GM12878 (cell line): ENCODE data around the gene APBB1IP. TPM values are rescaled to one million over a fixed set of nuclear protein-coding genes. Genes with fewer than 3 reads are reported as not detected.
"Not testable (repeated sequence)": the region's sequence is repeated elsewhere in the genome, so short reads cannot be mapped to it uniquely, and the experiment has no call there.

Source experiments
- ATAC-seq: fragments of 200-7000 bp; cut with Tn5 transposase; 3 replicates; pipeline ENCODE4 v1.9.1; 2020; ENCODE audit warnings: mild to moderate bottlenecking, moderate library complexity
- BruUV-seq: library from RNA; stranded (reverse); fragments of 400-500 nt; replicated peaks from 2 replicates; lab custom pipeline; 2021; lab: Mats Ljungman, UMichigan
- CTCF ChIA-PET: fragments of 300-600 bp; sonication (Branson Sonifier 250); formaldehyde crosslinking; extraction: SDS; loops from one replicate; lab custom pipeline; 2021; ENCODE audit warnings: inconsistent platforms; lab: Yijun Ruan, JAX
- POLR2A ChIA-PET: fragments of 350-600 bp; formaldehyde crosslinking; extraction: SDS; loops from one replicate; lab custom pipeline; 2021; ENCODE audit warnings: inconsistent platforms; lab: Charles Lee
- RAD21 ChIA-PET: fragments of 300-600 bp; sonication (Branson Sonifier 250); formaldehyde crosslinking; loops from one replicate; lab custom pipeline; 2023; ENCODE audit warnings: antibody characterized with exemption; ENCODE audit not compliant: unreplicated experiment; lab: Charles Lee
- SMC1A ChIA-PET: fragments of 300-600 bp; sonication (Branson Sonifier 250); formaldehyde crosslinking; loops from one replicate; lab custom pipeline; 2023; ENCODE audit not compliant: unreplicated experiment, uncharacterized antibody; lab: Charles Lee
- DNase-seq: peaks from one replicate; pipeline ENCODE4 v3.0.0-alpha.2; 2011; ENCODE audit warnings: low read depth, low spot score
- FAIRE-seq: peaks from 3 replicates; lab custom pipeline; 2011; peaks lifted over from hg19 to GRCh38; lab: Jason Lieb, UNC
- H2AFZ ChIP-seq: 2 replicates; pipeline ENCODE4 v1.6.0; 2011; ENCODE audit warnings: low read depth, low read length, control low read depth; ENCODE audit not compliant: control insufficient read depth
- H3K27ac ChIP-seq: 2 replicates; pipeline ENCODE4 v1.5.1; 2011; ENCODE audit warnings: control low read depth; ENCODE audit not compliant: control insufficient read depth, insufficient read depth
- H3K27me3 ChIP-seq, 2 experiments: replicated peaks in 1 of 2; 2 replicates each; pipeline versions ENCODE4 v1.6.0 to v1.6.1; 2011; ENCODE audit warnings: low read length in 1 of 2; ENCODE audit not compliant: control insufficient read depth in 2 of 2, insufficient read depth in 2 of 2
- H3K36me3 ChIP-seq, 2 experiments: 2 replicates each; pipeline ENCODE4 v1.5.1; 2011; ENCODE audit warnings: low read length in 1 of 2; ENCODE audit not compliant: control insufficient read depth in 2 of 2, insufficient read depth in 2 of 2
- H3K4me1 ChIP-seq: 2 replicates; pipeline ENCODE4 v1.6.1; 2011; ENCODE audit warnings: mild to moderate bottlenecking, low read length, moderate library complexity, mixed read lengths; ENCODE audit not compliant: control insufficient read depth, insufficient read depth
- H3K4me2 ChIP-seq: 2 replicates; pipeline ENCODE4 v1.6.0; 2011; ENCODE audit warnings: control low read depth; ENCODE audit not compliant: control insufficient read depth, insufficient read depth
- H3K4me3 ChIP-seq: fragments of 200-600 bp; sonication (generic); 2 replicates; pipeline ENCODE4 v1.5.1; 2016
- H3K79me2 ChIP-seq: 2 replicates; pipeline ENCODE4 v1.6.0; 2011; ENCODE audit warnings: low read length; ENCODE audit not compliant: control insufficient read depth, insufficient read depth
- H3K9ac ChIP-seq: 2 replicates; pipeline ENCODE4 v1.8.0; 2011; ENCODE audit warnings: low read length, control low read depth, mixed read lengths; ENCODE audit not compliant: control insufficient read depth, insufficient read depth
- H3K9me3 ChIP-seq: replicated peaks from 3 replicates; pipeline ENCODE4 v1.5.1; 2011; ENCODE audit warnings: mild to moderate bottlenecking, low read length; ENCODE audit not compliant: control insufficient read depth, insufficient read depth
- H4K20me1 ChIP-seq: 2 replicates; pipeline ENCODE4 v1.6.0; 2011; ENCODE audit not compliant: control insufficient read depth, insufficient read depth
- BACH1 ChIP-seq: fragments of 450-650 bp; IDR thresholded peaks from 2 replicates; pipeline ENCODE4 v1.6.1; 2017; ENCODE audit warnings: mild to moderate bottlenecking, borderline replicate concordance
- DPF2 ChIP-seq: fragments of 450-650 bp; IDR thresholded peaks from 2 replicates; pipeline ENCODE4 v1.6.1; 2017; ENCODE audit warnings: mild to moderate bottlenecking
- E2F8 ChIP-seq: fragments of 450-650 bp; IDR thresholded peaks from 2 replicates; pipeline ENCODE4 v1.6.1; 2018; ENCODE audit warnings: mild to moderate bottlenecking, low read depth, moderate library complexity; ENCODE audit not compliant: partially characterized antibody
- EGR1 ChIP-seq, 2 experiments: IDR thresholded peaks; 1 replicate in 1 of 2; 2 replicates in 1 of 2; pipeline ENCODE4 v1.6.1; 2011 to 2012; ENCODE audit warnings: low read depth in 2 of 2, low read length in 2 of 2, borderline replicate concordance in 1 of 2, mild to moderate bottlenecking in 1 of 2, moderate library complexity in 1 of 2
- IRF4 ChIP-seq: IDR thresholded peaks from 2 replicates; pipeline ENCODE4 v1.6.1; 2011; ENCODE audit warnings: low read depth, low read length
- JUNB ChIP-seq: IDR thresholded peaks from 2 replicates; pipeline ENCODE4 v1.6.1; 2016; ENCODE audit warnings: antibody characterized with exemption, mild to moderate bottlenecking
- LARP7 ChIP-seq: fragments of 450-650 bp; IDR thresholded peaks from 2 replicates; pipeline ENCODE4 v1.6.1; 2017; ENCODE audit warnings: mild to moderate bottlenecking
- MXI1 ChIP-seq: fragments of 150-350 bp; IDR thresholded peaks from 2 replicates; pipeline ENCODE4 v1.6.1; 2011; ENCODE audit warnings: low read depth, mild to moderate bottlenecking, inconsistent platforms, low read length, improper control_type of control experiment
- PBX3 ChIP-seq: IDR thresholded peaks from 2 replicates; pipeline ENCODE4 v1.6.1; 2011; ENCODE audit warnings: mild to moderate bottlenecking, low read depth, low read length, moderate library complexity; ENCODE audit not compliant: insufficient replicate concordance
- POLR2AphosphoS2 ChIP-seq: IDR thresholded peaks from 2 replicates; pipeline ENCODE4 v1.6.1; 2011; ENCODE audit warnings: low read depth, mild to moderate bottlenecking, low read length, improper control_type of control experiment, moderate library complexity
- SUZ12 ChIP-seq: fragments of 200-600 bp; sonication (generic); IDR thresholded peaks from one replicate; pipeline ENCODE4 v1.6.1; 2018; ENCODE audit warnings: antibody characterized with exemption, mild to moderate bottlenecking; ENCODE audit not compliant: unreplicated experiment
- TCF12 ChIP-seq: IDR thresholded peaks from 2 replicates; pipeline ENCODE4 v1.6.1; 2011; ENCODE audit warnings: low read depth, mild to moderate bottlenecking, low read length
- YBX1 ChIP-seq: fragments of 450-650 bp; IDR thresholded peaks from 2 replicates; pipeline ENCODE4 v1.6.1; 2016; ENCODE audit warnings: antibody characterized with exemption
- WGBS: methylation state at CpG from one replicate; pipeline ENCODE4 v1.1.6; 2016; ENCODE audit warnings: low lambda C conversion rate; ENCODE audit not compliant: insufficient replicate concordance, insufficient coverage; ENCODE audit errors: missing lambda C conversion rate; 5-methylcytosine and 5-hydroxymethylcytosine counted together
- in situ Hi-C: fragments of 300-500 bp; cut with MboI; formaldehyde crosslinking; loops from 9 replicates; pipeline ENCODE4 v1.14.3; 2018; ENCODE audit warnings: mixed read lengths
- intact Hi-C: fragments of 100-400 bp; cut with micrococcal nuclease; formaldehyde crosslinking; loops from one replicate; pipeline ENCODE4 v1.14.2; 2022; ENCODE audit not compliant: unreplicated experiment
- polyA plus RNA-seq, 11 experiments: library from polyadenylated mRNA; depleted of rRNA in 4 of 11; unstranded in 6 of 11; stranded (reverse) in 5 of 11; fragments of >200 nt; fragmentation: Nextera tagmentation in 4 of 11; fragmentation: Illumina TruSeq in 1 of 11; extraction: Ambion mirVana in 4 of 11; extraction: Trizol in 1 of 11; gene quantifications; 1 replicate in 1 of 11; 2 replicates in 10 of 11; pipeline versions ENCODE4 v1.2.1 to v1.2.3, GENCODE V29; 2011 to 2016; ENCODE audit warnings: inconsistent platforms in 2 of 11, missing spikeins in 2 of 11, low read depth in 1 of 11
- total RNA-seq, 4 experiments: library from RNA; depleted of rRNA in 3 of 4; stranded (reverse); fragments of >200 nt in 3 of 4; fragmentation: Illumina TruSeq in 1 of 4; extraction: Trizol in 1 of 4; gene quantifications; 2 replicates each; pipeline versions ENCODE4 v1.2.1 to v1.2.3, GENCODE V29; 2013 to 2021

The APBB1IP gene
- total and polyA plus RNA-seq, 10 of the 15 experiments (the other 5 are each of a cell fraction or from before 2014, with no cell fraction given): 7.3 to 67.4 (median 19.9) TPM

GRCh38 chr10:26489081-26489480, 50.9 kb downstream of the APBB1IP start:
- H3K27me3 ChIP-seq: no peaks in the 10 kb centered on the region
- peaks cover 9% of the 10 kb centered on the region for H3K4me1 ChIP-seq
- no peaks in the 10 kb centered on the region for H4K20me1 ChIP-seq
- peaks cover 3% of the 10 kb centered on the region for H3K9me3 ChIP-seq
- WGBS: 90% methylated on average over 5 of the region's 5 CpGs
- no peak overlapping the region for H3K4me3 ChIP-seq
- TF ChIP-seq POLR2AphosphoS2 (no peak), JUNB (no peak), PBX3 (no peak), EGR1 (IDR thresholded peaks at IDR 0.05; ENCODE audit: borderline replicate concordance in 1 of 2, low read depth in 2 of 2, low read length in 2 of 2) (no peak), E2F8 (no peak), BACH1 (no peak), LARP7 (no peak), SUZ12 (no peak), YBX1 (no peak), TCF12 (no peak), MXI1 (no peak), DPF2 (no peak), IRF4 (no peak)
- H3K27ac ChIP-seq: no peak overlapping the region
- SMC1A ChIA-PET: interaction anchor here (0.8 to 1.9 kb wide), 3 partner anchors 9 to 48 kb away, joined by 3 to 5 read pairs (median 3); no protein-coding TSS in a partner anchor
- intact Hi-C loops: loop anchor here (5.0 kb wide), 2 partner anchors 68 to 152 kb away; no protein-coding TSS in a partner anchor
- BruUV-seq: no TSS peak
- POLR2A ChIA-PET: no interaction called here
- no peak overlapping the region for H2AFZ ChIP-seq
- H3K4me2 ChIP-seq: no peak overlapping the region
- no peak overlapping the region for H3K9ac ChIP-seq
- H3K79me2 ChIP-seq: peaks cover 45% of the 10 kb centered on the region
- FAIRE-seq (no peak), DNase-seq (no peak), ATAC-seq (no peak)
- RAD21 ChIA-PET: interaction anchor here (1.5 kb wide), 1 partner anchor 17 kb away, joined by 3 read pairs; no protein-coding TSS in a partner anchor
- in situ Hi-C loops: no loop called here
- peaks cover 1 to 21% of the 10 kb centered on the region in 2 experiments for H3K36me3 ChIP-seq
- CTCF ChIA-PET: interaction anchor here (0.7 to 1.3 kb wide), 2 partner anchors 9 to 13 kb away, joined by 3 read pairs; no protein-coding TSS in a partner anchor

GRCh38 chr10:26490367-26490766, 52.2 kb downstream of the APBB1IP start:
- BruUV-seq, H3K9ac ChIP-seq, H3K27ac ChIP-seq, H3K4me2 ChIP-seq, H3K4me1 ChIP-seq, in situ Hi-C loops, H2AFZ ChIP-seq, H4K20me1 ChIP-seq, H3K9me3 ChIP-seq, intact Hi-C loops, H3K27me3 ChIP-seq, ATAC-seq, H3K4me3 ChIP-seq, FAIRE-seq, DNase-seq: not testable (repeated sequence)
- SMC1A ChIA-PET: interaction anchor here (0.8 to 1.9 kb wide), 10 partner anchors 10 to 77 kb away, joined by 3 to 6 read pairs (median 4); no protein-coding TSS in a partner anchor
- 99% methylated on average over 7 of the region's 7 CpGs for WGBS
- peaks cover 40% of the 10 kb centered on the region for H3K79me2 ChIP-seq
- POLR2A ChIA-PET: interaction anchor here (0.5 to 1.2 kb wide), 2 partner anchors 8 to 38 kb away, joined by 4 to 8 read pairs; no protein-coding TSS in a partner anchor
- RAD21 ChIA-PET: interaction anchor here (1.0 to 1.5 kb wide), 2 partner anchors 19 to 48 kb away, joined by 3 to 4 read pairs; no protein-coding TSS in a partner anchor
- peaks cover 4 to 26% of the 10 kb centered on the region in 2 experiments for H3K36me3 ChIP-seq
- CTCF ChIA-PET: interaction anchor here (0.7 to 1.3 kb wide), 5 partner anchors 9 to 51 kb away, joined by 3 to 4 read pairs (median 3); no protein-coding TSS in a partner anchor
